SH-SY5Y (cell line): Measurements from ENCODE around the gene DHX35.

Experiments used
- GATA2 ChIP-seq: IDR thresholded peaks from 2 replicates; pipeline ENCODE4 v1.6.1; 2011; ENCODE audit warnings: mild to moderate bottlenecking, low read depth, low read length
- GATA3 ChIP-seq: IDR thresholded peaks from 2 replicates; pipeline ENCODE4 v1.6.1; 2011; ENCODE audit warnings: low read depth, mild to moderate bottlenecking, low read length, moderate library complexity

Gene DHX35, protein sequence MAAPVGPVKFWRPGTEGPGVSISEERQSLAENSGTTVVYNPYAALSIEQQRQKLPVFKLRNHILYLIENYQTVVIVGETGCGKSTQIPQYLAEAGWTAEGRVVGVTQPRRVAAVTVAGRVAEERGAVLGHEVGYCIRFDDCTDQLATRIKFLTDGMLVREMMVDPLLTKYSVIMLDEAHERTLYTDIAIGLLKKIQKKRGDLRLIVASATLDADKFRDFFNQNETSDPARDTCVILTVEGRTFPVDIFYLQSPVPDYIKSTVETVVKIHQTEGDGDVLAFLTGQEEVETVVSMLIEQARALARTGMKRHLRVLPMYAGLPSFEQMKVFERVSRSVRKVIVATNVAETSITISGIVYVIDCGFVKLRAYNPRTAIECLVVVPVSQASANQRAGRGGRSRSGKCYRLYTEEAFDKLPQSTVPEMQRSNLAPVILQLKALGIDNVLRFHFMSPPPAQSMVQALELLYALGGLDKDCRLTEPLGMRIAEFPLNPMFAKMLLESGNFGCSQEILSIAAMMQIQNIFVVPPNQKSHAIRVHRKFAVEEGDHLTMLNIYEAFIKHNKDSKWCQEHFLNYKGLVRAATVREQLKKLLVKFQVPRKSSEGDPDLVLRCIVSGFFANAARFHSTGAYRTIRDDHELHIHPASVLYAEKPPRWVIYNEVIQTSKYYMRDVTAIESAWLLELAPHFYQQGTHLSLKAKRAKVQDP

DNA sequence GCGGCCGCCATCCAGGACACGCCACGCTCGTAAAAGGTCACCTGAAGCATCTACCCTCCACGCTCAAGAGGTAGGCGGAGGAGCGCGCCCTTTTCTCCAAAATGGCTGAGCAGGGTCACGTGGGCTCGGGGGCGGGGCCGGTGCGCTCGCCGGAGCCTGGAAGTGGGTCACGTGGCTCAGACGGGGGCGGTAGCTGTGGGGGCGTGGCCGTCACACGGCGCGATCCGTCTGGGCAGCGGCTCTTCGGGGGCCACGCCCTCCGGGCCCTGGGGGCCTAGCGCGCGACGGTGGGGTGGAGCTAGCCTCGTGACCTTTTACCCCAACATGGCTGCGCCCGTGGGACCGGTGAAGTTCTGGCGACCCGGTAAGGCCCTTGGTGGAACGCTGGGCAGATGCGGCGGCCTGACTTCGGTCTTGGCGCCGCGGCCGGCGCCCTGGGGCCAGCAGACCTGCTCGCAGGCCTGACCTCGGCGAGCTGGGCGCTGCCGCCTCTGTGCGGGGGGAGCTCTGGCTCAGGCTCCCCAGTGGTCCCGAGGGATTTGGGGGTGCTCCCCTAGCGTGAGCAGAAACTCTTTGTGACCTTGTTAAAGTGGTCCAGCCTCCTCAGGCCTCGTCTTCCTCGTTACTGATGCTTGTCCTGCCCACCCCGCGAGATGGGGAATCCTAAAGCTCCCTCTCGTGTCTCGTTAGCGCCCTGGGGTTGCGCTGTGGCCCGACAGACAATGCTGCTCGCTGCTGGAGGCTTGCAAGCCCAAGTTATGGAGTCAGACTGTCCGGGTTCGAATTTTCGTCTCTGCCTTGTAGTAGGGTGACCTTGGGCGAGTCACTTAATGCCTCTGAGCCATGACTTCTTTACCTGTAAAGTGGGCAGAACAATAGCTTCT is at the start of gene DHX35:
TSS of gene DHX35 (plus strand) at position 301 of the 884 bp plus-strand sequence. CDS start at position 325, 24 bp downstream.
- TF ChIP-seq GATA3 (no peak), GATA2 (no peak)

DNA sequence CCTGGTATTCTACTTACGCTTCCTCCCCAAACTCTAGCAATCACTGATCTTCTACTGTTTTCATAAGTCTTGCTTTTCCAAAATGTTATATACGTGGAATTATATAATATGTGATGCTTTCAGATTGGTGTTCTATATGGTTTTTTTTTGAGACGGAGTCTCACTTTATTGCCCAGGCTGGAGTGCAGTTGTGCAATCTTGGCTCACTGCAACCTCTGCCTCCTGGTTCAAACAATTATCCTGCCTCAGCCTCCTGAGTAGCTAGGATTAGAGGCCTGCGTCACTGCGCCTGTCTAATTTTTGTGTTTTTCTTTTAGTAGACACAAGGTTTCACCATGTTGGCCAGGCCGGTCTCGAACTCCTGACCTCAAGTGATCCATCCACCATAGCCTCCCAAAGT is 46.8 kb upstream of the DHX35 start:
- TF ChIP-seq GATA3, result no peak
- TF ChIP-seq GATA2, result no peak

DNA sequence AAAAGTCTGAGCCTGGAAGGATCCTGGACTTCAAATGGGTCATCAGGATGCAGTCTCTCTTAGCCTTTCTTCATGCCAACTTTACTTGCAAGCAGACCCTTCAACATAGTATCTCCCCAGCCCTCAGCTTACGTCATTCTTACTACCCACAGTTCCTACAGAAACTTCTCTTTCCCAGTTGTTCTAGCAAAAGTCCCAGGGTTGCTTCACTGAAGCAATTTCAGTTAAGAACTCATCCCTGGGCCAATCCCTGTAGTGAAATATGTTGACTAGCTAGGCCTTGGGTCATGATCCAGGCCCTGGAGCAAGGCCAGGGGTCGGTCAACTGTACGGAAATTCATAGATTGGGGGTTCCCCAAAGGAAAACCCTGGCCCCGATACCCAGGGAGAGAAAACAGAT is 44.5 kb upstream of the DHX35 start:
- TF ChIP-seq GATA3 (no peak), GATA2 (no peak)

DNA sequence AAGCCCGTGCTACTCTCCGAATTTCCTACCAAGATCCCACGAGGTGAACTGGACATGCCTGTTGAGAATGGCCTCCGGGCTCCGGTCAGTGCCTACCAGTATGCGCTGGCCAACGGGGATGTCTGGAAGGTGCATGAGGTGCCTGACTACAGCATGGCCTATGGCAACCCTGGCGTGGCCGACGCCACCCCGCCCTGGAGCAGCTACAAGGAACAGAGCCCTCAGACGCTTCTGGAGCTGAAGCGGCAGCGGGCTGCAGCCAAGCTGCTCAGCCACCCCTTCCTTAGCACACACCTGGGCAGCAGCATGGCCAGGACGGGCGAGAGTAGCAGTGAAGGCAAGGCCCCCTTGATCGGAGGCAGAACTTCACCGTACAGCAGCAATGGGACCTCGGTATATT is 44.0 kb upstream of the DHX35 start:
- TF ChIP-seq GATA3 (no peak), GATA2 (no peak)

DNA sequence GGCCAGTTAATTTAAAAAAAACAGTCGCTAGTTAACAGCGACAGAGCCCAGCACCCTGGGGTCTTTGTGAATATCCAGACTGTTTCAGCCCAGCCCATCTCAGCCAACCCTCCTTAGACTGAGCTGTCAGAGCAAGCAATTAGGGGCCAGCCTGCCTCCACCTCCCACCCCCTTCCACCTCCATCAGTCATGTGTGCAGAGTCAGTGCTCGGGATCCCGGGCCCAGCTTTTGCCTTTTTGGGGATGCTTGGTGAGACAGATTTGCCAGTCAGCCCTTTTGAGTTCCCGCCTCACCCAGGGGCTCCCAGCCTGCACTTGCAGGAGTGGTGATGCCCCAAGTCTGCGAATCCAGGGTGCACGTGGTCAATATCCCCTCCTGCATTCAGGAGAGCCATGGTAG is 42.5 kb upstream of the DHX35 start:
- TF ChIP-seq GATA3 (no peak), GATA2 (no peak)

DNA sequence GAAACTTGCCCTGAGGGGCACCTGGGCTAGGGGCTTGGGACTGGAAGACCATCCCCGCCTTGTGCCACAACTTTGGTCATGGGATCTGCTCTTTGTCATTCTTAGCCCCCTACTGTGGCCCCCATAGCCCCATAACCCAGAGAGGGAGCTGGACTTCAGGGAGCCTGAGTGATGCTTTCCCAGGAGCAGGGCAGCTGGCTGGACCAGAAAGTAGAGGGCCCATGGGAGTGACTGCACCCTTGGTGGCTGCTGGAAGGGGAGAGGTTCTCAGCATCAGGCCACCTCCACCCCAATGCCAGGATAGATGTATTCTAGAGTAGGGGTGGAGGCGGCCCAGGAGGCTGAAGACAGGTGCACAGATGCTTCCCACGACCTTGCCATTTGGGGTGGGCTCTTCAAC is 41.7 kb upstream of the DHX35 start:
- TF ChIP-seq GATA3, result no peak
- TF ChIP-seq GATA2, result no peak

DNA sequence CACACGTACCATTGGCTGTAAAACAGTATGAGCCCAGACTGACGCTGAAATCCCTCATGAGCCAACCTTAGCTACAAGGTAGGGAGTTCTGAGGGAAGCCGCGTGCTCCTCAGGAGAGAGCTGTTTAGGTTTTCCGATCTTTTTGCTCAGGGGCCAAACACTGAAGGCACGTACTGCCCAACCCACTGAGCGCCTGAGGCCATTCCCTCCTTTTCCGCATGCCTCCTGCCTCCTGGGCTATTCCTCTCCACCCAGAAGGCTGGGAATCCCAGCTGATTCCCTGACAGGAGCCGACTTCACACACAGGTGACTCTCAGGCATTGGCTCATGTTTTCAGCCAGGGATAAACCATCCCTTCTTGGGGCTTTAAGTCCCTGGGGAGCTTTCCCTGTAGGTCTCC is 41.3 kb upstream of the DHX35 start:
- TF ChIP-seq GATA3, result no peak
- no peak for TF ChIP-seq GATA2

DNA sequence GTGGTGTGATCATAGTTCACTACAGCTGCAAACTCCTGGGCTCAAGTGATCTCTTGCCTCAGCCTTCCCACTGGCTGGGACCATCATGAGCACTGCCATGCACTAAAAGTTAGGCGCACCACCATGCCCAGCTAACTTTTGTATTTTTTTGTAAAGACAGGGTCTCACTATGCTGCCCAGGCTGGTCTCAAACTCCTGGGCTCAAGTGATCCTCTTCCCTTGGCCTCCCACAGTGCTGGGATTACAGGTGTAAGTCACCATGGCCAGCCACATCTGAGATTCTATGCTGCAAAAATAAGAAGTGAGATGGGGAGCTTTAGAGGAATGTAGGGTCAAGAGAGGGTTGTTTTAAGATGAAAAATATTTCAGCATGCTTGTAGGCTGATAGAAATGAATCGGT is 37.4 kb upstream of the DHX35 start:
- TF ChIP-seq GATA3 (no peak), GATA2 (no peak)

DNA sequence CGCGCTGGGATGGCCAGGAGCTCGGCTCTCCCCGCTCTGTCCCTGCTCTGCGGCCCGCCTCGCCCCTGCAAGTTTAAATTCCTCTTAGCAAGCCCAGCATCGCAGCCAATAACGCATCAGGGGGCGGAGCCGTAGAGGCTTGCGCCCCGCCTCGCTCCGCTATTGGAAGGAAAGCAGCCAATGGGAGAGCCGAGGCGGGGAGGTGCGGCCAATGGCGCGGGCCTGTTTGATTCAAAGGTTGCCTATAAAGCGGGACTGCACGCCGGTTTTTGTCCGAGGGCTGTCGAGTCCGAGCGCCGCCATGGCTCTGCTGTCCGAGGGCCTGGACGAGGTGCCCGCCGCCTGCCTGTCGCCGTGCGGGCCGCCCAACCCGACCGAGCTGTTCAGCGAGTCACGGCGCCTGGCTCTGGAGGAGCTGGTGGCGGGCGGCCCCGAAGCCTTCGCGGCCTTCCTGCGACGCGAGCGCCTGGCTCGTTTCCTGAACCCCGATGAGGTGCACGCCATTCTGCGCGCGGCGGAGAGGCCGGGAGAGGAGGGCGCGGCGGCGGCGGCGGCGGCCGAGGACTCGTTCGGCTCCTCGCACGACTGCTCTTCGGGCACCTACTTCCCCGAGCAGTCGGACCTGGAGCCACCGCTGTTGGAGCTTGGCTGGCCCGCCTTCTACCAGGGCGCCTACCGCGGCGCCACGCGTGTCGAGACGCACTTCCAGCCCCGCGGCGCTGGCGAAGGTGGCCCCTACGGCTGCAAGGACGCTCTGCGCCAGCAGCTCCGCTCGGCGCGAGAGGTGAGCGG is 35.8 kb upstream of the DHX35 start, which contains the start of gene FAM83D:
TSS of gene FAM83D (plus strand) at position 276 of the 792 bp plus-strand sequence. CDS start at position 302, 26 bp downstream.
- no peak for TF ChIP-seq GATA3
- no peak for TF ChIP-seq GATA2

DNA sequence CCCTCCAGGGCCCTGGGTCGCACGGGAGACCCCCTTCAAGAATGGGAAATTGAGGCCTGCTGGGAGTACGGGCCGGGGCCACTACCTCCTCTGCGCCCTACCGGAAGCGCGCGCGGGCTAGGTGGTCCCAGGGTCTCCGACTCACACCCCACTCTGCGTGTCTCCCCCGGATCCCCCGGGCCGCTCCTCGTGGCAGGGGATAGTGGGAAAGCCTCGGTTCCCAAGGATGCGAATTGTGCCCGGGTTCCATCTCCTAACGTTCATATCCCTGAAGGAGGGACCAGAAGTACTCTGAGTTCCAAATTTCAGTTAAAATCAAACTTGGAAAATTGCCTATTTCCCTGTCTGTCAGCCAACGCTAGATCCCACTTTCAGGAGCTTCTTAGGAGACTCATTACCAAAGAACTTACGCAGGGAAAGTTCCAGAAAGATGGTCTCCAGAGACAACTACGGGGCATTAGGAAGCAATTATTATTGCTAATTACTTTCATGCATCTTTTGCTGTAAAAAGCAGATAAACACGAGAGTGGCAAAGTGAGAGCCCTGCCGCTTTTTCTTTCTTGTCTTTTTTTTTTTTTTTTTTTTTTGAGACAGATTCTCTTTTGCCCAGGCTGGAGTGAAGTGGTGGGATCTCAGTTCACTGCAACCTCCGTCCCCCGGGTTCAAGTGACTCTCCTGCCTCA is 35.1 kb upstream of the DHX35 start:
- TF ChIP-seq GATA3, result no peak
- no peak for TF ChIP-seq GATA2

DNA sequence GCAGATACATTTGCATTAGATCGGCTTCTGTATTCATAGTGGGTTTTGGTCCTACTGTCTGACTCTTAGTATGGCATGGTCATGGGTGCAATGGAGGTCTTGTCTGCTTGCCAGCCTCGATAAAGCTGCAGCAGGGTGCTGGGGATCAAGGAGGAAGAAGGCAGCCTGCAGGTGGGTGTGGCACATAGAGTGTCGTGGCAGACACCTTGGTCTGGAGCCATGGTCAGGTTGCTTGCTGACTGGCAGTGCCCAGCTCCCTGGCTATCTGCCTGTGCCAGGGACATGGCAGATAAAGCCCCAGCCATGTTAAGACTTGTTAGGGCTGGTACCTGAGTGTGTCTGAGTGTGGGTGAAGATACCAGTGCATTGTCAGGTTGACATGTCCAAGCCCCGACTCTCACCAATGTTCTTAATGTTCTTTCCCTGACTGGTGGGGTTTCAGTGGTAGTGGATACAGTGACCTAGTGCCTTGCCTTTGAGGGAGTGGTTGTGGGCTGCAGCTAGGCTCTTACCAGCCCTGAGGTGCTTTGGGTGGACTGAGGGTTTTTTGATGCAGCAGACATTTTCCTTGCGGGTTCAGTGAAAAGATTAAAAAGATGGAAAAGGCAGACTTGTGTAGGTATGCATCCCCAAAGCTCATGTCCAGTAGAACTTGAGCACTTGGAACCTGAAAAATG is 34.1 kb upstream of the DHX35 start:
- TF ChIP-seq GATA3, result no peak
- no peak for TF ChIP-seq GATA2

DNA sequence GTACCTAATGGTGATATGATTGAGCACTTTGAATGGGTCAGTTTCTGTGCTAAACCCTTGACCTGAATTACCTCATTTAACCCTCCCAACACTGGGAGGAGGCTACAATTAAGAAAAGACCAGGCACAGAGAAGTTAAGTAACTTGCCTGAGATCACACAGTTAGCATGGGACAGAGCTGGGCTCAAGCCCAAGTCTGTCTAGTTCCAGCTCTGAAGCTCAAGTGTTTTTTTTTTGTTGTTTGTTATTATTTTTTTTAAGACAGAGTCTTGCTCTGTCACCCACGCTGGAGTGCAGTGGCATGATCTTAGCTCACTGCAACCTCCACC is 31.9 kb upstream of the DHX35 start:
- TF ChIP-seq GATA3 (no peak), GATA2 (no peak)
